GM21515 (cell line): ENCODE data around the gene GTF2H1.
"Not testable (repeated sequence)": the region's sequence is repeated elsewhere in the genome, so short reads cannot be mapped to it uniquely, and the experiment has no call there.

ENCODE experiments used
- ATAC-seq: cut with Tn5 transposase; IDR thresholded peaks from one replicate; pipeline ENCODE4 v1.9.1; 2021; ENCODE audit not compliant: unreplicated experiment

GTF2H1 gene

DNA sequence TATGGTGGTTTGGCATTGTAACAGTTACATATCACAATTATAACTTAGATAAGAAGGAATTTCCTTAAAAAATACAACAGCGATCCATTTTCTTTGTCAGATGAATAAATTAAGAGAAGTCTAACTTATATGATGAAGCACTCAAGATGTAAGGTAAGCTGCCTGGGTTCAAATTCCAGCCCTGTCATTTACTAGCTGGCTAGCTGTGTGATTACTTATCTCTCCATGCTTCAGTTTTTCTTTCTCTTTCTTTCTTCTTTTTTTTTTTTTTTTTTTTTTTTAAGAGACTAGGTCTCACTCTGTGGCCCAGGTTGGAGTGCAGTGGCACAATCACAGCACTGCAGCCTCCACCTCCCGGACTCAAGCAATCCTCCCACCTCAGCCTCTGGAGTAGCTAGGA lies 49.8 kb downstream of the GTF2H1 start:
- no peak for ATAC-seq

DNA sequence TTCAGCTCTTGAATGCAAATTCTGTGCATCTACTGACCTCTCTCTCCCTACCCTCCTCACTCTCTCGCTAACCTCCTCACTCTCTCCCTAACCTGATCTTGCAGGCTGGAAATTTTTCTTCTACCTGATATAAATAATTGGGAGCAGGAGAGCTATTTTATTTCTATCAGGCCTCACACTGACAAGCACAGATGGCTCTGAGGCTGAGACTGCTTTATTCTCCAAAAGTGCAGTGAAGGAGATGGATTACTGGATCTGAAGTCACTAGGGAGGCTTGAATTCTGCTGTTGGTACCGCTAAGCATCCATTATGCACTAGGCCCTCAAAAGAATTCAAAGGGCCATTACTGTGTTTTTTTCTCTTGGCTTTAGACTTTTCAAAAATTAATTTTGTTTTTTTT lies 52.6 kb downstream of the GTF2H1 start:
- ATAC-seq, result no peak

DNA sequence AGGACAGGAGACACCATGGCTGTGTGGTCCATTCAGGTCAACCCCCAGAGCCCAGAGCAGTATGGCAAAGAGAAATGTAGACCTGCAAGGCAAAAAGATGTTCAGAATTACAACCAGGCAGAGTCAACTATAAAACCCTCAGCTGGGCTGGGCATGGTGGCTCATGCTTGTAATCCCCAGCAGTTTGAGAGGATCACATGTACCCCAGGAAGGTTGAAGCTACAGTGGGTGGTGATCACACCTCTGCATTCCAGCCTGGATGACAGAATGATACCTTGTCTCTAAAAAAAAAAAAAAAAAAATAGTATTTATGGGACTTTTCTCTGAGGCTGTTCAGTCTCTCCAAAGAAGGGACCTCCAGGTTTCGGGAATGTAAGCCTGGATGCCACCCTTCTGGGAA lies 53.6 kb downstream of the GTF2H1 start:
- no peak for ATAC-seq

DNA sequence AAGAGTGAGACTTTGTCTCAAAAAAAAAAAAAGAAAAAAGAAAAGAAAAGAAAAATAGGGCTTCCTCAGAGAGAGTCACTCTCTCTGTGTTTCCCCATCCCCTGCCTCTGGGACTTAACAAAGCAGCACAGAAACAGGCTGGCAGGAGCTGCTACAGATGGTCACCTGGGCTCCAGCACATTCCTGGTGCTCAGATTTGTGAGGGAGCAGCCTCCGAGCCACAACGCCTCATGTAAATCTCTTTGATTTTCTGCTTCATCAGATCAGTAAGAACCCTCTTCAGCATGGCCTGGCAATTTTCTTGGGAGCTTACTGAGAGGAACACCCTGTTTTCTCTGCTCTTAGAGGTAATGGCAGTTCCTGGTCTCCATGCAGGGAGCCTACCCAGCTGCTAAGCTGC lies 56.8 kb downstream of the GTF2H1 start:
- ATAC-seq, result no peak

DNA sequence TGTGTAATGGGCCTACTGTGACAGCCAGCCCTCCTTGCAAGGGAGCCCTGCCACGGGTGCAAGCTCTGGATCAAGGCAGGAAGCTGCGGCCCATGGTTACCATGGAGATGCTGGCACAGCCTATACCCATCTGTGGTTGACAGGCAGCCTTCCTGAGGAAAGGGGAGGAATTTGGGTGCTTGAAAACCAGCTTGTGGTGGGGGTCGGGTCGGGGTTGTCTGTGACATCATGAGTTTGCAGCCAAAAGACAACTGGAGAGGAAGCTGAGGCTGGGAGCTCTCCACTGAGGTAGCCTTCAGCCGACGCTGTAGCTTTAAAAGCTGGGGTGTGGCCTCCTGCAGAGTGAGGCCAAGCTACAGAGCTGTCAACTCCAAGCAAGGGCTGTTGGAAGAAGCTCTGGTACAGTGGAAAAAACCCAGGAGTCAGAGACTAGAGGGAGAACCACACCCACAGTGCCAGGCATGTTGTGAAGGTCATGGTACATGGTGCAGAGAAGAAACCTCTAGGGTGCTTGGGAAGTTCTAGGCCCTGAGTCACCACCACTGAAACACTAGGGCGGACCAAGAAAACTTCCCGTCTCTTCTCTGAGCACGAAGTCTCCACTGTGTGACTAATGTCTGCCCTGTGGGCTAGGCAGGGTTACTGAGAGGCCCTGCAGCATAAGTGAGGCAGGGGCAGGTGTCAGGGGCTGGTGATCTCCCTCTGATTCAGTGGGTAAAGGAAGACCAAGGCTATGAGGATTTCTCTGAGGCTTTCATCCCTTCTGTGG lies 61.2 kb downstream of the GTF2H1 start:
- peak; percentile 78 for ATAC-seq

DNA sequence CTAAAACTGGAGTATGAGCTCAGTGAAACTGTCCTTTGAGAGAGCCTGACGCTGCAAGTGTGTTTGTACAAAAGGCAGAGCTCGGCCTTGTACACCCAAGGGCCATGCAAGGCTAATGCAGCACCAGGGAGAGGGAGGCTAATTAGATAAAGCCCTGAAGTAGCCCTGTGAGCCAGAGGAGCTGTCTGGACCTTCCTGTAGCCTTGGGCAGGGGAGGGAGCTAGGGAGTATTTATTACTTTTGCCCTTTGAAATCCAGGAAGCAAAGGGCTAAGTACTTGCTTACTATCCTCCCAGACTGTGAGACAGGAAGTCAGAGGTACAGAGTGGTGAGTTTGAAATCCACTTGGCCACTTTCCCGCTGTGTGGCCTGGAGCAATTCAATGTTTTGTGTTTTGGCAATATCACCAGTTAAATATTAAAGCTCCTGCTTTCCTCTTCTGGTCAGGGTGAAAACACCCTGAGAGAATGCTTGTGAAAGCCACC lies 61.8 kb downstream of the GTF2H1 start:
- peak; percentile 45 for ATAC-seq

DNA sequence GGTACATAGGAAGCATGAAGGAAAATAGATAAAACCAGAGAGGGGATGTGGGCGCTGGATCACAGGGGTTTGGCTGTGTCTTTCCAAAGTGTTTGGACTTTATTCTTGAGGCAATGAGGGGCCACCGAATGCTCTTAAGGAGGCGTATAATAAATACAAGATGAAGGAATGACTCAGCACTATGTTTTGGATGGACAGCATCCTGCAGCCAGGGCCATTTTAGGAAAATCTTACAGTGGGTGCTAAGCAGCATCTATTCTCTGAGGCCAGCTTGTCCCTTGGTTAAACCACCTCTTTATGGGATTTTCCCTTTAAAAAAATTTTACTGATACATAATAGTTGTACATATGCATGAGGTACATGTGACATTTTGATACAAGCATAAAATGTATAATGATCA lies 67.7 kb downstream of the GTF2H1 start:
- ATAC-seq, result no peak

DNA sequence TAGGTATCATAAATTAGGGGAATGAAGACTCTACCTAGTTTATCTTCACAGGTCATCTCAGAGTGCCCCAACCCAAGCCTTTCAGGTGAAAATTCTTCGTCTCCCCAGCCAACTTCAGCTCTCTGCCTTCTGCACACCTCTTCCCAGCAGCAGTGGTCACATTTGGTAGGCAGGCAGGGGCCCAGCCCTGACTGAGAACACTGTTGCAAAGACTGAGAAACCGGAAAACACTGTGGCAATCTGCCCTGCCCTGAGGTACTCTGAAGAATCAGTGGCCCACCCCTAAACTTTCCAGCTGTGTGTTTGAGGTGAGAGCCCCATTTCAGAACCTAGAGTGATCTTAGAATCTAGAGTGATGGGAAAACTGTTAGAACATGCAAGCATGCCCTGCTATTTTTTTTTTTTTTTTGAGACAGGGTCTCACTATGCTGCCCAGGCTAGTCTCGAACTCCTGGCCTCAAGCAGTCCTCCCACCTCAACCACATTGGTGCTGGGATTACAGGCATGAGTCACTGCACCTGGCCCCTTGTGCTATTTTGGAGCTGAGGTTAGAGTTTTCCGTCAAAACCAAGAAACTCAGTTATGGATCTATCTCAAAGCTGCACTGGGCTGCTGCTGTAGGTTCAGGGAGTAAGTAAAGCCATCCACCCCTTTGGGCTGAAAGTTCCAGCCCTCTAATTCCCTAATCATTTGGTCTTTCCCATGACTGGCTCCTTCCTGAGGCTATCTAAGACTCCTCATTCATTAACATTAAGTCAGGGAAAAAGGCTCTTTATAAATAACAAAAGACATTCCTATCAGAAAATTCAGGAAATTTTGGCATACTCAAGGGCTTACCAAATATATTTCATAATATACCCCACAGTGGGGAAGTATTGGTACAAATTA lies 70.3 kb downstream of the GTF2H1 start:
- no peak for ATAC-seq

DNA sequence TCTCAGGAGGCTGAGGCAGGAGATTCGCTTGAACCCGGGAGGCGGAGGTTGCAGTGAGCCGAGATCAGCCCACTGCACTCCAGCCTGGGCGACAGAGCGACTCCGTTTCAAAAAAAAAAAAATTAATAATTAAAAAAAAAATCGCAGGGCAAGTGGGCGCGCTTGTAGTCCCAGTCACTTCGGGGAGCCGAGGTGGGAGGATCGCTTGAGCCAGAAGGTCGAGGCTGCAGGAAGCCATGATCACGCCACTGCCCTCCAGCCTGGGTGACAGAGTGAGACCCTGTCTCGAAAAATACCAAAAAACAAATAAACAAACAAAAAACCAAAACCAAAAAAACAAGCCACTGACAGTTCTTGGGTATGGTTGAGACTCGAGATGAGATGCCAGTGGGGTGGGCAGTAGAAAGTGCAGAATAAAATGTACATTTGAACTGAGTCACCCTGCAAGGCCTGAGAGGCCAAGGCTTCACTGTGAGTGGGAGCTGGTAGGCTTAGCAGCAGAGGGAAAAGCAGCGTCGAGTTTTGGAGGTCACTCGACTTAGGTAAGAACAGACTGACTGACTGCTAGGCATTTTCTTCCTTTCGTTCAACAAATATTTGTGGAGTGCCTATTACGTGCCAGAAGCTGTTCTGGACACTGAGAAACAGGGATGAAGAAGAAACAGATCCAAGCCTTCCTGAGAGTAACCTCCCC lies 71.4 kb downstream of the GTF2H1 start:
- no peak for ATAC-seq

DNA sequence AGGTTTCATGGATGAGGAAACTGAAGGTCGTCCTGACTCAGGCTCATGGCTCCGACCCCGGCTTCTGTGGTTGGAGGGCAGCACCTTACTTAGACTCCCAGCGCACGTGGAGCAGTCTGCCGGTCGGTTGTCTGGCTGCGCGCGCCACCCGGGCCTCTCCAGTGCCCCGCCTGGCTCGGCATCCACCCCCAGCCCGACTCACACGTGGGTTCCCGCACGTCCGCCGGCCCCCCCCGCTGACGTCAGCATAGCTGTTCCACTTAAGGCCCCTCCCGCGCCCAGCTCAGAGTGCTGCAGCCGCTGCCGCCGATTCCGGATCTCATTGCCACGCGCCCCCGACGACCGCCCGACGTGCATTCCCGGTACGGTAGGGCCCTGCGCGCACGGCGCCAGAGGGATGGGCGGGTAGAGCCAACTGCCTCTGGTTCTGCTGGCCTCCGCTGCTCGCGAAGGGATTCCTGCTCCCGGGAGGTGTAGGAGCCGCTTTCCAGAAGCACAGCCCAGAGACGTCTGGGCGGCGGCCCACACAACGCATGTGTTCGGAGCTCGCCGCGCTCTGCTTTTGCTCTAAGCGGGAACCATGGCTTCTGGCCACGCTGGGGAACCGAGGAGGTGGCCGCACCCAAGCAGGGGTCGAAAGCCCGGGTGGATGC lies 72.0 kb downstream of the GTF2H1 start, which contains the start of gene LDHA:
TSS of gene LDHA (plus strand) at position 289 of the 653 bp plus-strand sequence. CDS start 2,280 bp downstream, outside the sequence.
- peak; percentile 62 for ATAC-seq

DNA sequence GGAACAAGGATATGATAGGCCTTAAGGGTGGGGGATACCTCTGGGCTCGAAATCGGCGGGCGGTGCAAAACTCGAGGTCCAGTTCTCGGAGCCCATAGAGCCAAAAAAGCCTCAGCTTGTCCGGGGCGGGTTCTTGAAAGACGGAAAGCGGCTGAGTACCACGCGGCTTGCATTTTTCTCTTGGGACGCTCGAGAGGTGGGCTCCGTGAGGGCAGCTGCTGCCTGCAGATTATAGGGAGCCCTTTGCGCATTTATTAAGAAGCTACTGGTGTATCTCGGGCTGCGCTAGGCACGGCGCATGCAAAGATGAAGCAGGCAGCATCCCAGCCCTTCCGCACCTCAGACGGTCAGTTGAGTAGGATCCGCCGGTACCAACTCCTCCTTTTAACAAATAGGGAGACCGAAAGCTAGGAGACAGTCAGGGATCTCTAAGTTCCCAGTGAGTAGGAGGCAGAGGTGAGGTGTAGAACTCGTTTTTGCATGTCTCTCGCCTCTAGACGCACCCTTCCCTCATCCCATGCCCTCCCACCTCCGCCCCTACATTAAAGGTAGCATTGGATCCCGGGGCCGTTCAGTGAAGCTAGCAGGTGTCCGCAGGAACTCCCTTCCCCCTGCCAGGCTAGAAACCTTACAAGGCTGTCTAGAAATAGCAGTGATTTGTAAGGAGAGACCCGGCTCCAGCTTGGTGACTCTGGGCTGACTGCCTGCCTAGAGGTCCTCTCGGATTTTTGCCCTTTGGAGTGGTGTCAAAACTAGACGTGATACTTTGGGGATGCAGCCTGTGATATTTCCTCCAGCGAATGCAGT lies 72.8 kb downstream of the GTF2H1 start:
- ATAC-seq, result no peak

DNA sequence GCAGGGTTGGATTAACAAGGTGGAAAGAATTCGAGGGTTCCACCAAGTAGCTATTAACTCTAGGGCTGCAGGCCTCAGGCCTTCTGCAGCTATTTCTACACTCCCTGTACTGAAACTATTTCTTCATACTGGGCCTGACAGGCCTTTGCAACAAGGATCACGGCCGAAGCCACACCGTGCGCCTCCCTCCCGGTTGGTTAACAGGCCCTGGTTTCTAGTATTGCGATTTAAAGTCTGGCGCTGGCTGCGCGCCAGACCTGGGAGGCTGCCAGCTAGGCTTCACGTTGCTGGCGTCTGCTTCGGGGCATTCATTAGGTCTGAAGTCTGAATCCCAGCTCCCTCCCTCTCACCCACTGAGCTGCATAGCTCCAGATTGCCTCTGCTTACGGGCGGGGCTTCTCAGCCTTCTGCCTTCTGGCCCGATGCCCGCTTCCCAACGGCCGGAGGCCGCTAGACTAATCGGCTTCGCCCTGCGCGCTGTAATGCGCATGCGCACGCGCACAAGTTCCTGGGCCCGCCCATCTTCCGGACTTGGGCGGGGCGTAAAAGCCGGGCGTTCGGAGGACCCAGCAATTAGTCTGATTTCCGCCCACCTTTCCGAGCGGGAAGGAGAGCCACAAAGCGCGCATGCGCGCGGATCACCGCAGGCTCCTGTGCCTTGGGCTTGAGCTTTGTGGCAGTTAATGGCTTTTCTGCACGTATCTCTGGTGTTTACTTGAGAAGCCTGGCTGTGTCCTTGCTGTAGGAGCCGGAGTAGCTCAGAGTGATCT lies 73.6 kb downstream of the GTF2H1 start:
- peak; percentile 65 for ATAC-seq

DNA sequence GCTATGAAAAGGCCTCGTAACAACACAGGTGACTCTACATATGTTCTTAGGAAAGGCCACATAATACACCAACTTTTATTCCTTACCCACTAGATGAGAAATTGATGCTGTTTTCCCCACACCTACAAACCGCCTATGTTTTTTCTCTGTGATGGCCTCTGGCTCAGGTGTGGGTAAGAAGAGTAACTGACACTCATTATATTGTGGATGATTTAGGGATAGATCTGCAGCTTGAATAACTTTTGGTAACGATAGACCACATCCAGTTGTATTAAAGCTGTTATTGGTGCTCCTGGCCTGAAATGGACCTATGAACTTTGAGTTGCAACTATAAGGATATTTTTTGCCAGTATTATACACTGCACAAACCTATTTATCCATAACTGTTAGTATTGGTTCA lies 75.6 kb downstream of the GTF2H1 start:
- ATAC-seq, result no peak

DNA sequence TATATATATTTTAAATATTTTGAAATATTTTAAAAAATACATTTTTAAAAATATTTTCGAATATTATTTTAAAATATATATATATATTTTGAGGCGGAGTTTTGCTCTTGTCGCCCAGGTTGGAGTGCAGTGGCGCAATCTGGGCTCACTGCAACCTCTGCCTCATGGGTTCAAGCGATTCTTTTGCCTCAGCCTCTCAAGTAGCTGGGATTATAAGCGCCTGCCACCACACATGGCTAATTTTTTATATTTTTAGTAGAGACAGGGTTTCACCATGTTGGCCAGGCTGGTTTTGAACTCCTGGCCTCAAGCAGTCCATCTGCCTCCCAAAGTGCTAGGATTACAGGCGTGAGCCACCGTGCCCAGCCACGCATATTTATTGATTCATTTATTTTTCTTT lies 78.7 kb downstream of the GTF2H1 start:
- ATAC-seq, result not testable (repeated sequence)

DNA sequence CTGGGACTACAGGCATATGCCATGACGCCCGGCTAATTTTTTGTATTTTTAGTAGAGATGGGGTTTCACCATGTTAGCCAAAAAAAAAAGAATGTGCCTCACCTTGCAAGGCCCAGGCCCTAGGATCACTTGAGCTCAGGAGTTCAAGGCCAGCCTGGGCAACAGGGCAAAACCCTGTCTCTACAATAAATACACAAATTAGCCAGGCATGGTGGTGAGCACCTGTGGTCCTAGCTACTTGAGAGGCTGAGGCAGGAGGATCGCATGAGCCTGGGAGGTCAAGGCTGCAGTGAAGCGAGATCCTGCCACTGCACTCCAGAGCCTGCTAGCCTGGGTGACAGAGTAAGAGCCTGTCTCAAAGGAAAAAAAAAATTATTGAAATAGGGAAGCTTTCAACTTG lies 81.7 kb downstream of the GTF2H1 start:
- ATAC-seq, result no peak

DNA sequence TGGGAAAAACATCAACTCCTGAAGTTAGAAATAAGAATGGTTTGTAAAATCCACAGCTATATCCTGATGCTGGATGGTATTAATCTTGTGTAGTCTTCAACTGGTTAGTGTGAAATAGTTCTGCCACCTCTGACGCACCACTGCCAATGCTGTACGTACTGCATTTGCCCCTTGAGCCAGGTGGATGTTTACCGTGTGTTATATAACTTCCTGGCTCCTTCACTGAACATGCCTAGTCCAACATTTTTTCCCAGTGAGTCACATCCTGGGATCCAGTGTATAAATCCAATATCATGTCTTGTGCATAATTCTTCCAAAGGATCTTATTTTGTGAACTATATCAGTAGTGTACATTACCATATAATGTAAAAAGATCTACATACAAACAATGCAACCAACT lies 85.0 kb downstream of the GTF2H1 start:
- not testable (repeated sequence) for ATAC-seq

DNA sequence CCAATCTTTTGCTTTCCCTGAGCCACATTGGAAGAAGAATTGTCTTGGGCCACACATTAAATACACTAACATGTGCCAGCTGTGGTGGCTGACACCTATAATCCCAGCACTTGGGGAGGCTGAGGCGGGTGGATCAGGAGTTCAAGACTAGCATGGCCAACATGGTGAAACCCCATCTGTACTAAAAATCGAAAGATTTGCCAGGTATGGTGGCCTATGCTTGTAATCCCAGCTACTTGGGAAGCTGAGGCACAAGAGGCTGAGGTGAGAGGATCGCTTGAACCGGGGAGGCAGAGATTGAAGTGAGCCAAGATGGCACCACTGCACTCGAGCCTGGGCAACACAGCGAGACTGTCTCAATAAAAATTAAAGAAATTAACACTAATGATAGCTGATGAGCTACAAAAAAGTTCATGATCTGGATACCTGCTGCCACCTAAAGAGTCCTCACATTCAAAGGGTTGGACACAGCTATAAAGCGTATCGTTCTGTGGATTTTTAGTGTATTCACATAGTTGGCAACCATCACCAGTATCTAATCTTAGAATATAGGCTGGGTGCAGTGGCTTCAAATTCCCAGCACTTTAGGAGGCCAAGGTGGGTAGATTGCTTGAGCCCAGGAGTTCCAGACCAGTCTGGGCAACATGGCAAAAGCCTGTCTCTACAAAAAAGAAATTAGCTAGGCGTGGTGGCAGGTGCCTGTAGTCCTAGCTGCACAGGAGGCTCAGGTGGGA lies 86.4 kb downstream of the GTF2H1 start:
- ATAC-seq, result no peak

DNA sequence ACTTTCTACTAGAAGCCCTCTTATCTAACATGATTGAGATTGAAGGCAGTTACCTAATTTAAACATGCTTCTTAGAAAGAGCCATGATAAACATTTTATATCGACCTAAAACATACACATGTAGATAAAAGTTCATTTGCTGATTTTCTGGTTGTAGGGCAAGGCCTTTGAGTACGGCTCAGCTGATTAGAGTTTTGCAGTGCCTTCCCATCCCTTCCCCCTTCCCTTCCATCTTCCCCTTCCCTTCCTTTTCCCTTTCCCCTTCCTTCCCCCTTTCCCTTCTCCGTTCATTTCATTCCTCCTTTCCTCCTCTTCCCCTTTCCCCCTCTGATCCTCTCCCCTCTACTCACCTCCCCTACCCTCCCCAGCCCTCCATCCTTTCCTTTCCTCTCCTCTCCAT lies 94.1 kb downstream of the GTF2H1 start:
- no peak for ATAC-seq
